ENCODE measurements around the gene MYO18B. TPM values are rescaled to one million over a fixed set of nuclear protein-coding genes. Genes with fewer than 3 reads are reported as not detected.

MYO18B gene
- total and polyA plus RNA-seq, 2 of the 4 experiments (the other 2 are of a cell fraction) = under 0.01 TPM; not detected in 1

DNA sequence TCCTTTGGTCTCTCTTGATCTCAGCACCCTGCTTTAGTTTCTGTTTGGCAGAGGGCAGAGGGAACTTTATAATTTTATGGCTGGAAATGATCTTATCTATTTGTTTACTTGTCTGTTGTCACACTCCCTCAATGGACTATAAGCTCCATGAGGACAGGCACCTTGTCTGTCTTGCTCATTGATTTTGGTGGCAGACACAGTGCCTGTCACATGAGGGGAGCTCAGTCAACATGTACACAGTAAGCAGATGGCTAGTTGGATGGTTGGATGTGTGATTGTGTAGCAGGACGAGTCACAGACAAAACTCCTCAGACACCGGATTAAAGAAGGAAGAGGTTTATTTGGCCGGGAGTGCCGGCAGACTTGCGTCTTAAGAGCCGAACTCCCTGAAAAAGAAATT, 80.4 kb downstream of the MYO18B start:
- peaks cover 6% of the 10 kb centered on the region; the same call in 1 of the 2 replicates for H3K9me3 ChIP-seq (ENCODE audit: control insufficient read depth, insufficient read depth, low read length)
- H3K79me1 ChIP-seq (ENCODE audit: low read depth in 1 of 2, low read length in 2 of 2) = no peaks in the 10 kb centered on the region
- DNase-seq (no peak), ATAC-seq (ENCODE audit: low read depth) (no peak)
- H2BK5ac ChIP-seq (ENCODE audit: low read depth, low read length, poor library complexity, severe bottlenecking) = no peak overlapping the region
- WGBS, 2 experiments (ENCODE audit: extremely low coverage in 2 of 2, insufficient read length in 1 of 2) = 80% methylated on average over 1 of the region's 6 CpGs; no CpG with 5 or more reads in 1 of the 2 experiments
- TF ChIP-seq, protein P1, sequence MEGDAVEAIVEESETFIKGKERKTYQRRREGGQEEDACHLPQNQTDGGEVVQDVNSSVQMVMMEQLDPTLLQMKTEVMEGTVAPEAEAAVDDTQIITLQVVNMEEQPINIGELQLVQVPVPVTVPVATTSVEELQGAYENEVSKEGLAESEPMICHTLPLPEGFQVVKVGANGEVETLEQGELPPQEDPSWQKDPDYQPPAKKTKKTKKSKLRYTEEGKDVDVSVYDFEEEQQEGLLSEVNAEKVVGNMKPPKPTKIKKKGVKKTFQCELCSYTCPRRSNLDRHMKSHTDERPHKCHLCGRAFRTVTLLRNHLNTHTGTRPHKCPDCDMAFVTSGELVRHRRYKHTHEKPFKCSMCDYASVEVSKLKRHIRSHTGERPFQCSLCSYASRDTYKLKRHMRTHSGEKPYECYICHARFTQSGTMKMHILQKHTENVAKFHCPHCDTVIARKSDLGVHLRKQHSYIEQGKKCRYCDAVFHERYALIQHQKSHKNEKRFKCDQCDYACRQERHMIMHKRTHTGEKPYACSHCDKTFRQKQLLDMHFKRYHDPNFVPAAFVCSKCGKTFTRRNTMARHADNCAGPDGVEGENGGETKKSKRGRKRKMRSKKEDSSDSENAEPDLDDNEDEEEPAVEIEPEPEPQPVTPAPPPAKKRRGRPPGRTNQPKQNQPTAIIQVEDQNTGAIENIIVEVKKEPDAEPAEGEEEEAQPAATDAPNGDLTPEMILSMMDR (conservative IDR thresholded peaks at IDR 0.05; ENCODE audit: low read depth, low read length) = no peak
- no peak overlapping the region for H2BK20ac ChIP-seq (ENCODE audit: low read depth, low read length)
- BruUV-seq (replicated peaks) = no TSS peak
- no peak overlapping the region for H3K18ac ChIP-seq (ENCODE audit: low read depth, low read length)
- no peaks in the 10 kb centered on the region for H4K20me1 ChIP-seq (ENCODE audit: insufficient read depth, low read length)
- no peak overlapping the region for H4K91ac ChIP-seq (ENCODE audit: insufficient read depth, low read depth, low read length)
- no peak overlapping the region for H3K23ac ChIP-seq (ENCODE audit: low read depth, low read length)
- no peak overlapping the region for H3K56ac ChIP-seq (ENCODE audit: extremely low read depth, insufficient read depth, low read length)
- H3K4me3 ChIP-seq (ENCODE audit: insufficient read depth, low read depth, low read length) = no peak overlapping the region
- H3K4me2 ChIP-seq (ENCODE audit: low read depth, low read length) = no peak overlapping the region
- H3K4me1 ChIP-seq (ENCODE audit: control insufficient read depth, insufficient read depth, low read length) = no peaks in the 10 kb centered on the region
- no peak overlapping the region for H2BK120ac ChIP-seq (ENCODE audit: low read depth, low read length)
- CTCF ChIA-PET = no interaction called here
- no peak overlapping the region for H3K27ac ChIP-seq (ENCODE audit: insufficient read depth, low read length)
- no peak overlapping the region for H2AK5ac ChIP-seq (ENCODE audit: low read depth, low read length)
- no peak overlapping the region for H4K5ac ChIP-seq (ENCODE audit: low read depth, low read length)
- in situ Hi-C loops (cut with MboI; ENCODE audit: low sequenced_read_pairs) = no loop called here
- no peak overlapping the region for H3K9ac ChIP-seq (ENCODE audit: low read depth, low read length)
- no peak overlapping the region for H2BK15ac ChIP-seq (ENCODE audit: low read depth, low read length)
- no peak overlapping the region for H2AFZ ChIP-seq (replicated peaks; ENCODE audit: low read length, poor library complexity)
- no peak overlapping the region for H3K4ac ChIP-seq (ENCODE audit: low read depth, low read length)
- POLR2A ChIA-PET (ENCODE audit: unreplicated experiment) = no interaction called here
- no peaks in the 10 kb centered on the region for H3K27me3 ChIP-seq (ENCODE audit: control insufficient read depth, insufficient read depth, low read length)
- H3K36me3 ChIP-seq (ENCODE audit: control insufficient read depth, insufficient read depth, low read length) = no peaks in the 10 kb centered on the region
- H2AK9ac ChIP-seq (replicated peaks; ENCODE audit: low read depth, low read length, poor library complexity) = no peak overlapping the region
- dilution Hi-C loops (cut with HindIII; ENCODE audit: low sequenced_read_pairs, unreplicated experiment) = no loop called here
- H3K9me1 ChIP-seq (ENCODE audit: insufficient read depth, low read length) = no peaks in the 10 kb centered on the region
- H3K14ac ChIP-seq (replicated peaks; ENCODE audit: low read depth, low read length) = no peak overlapping the region
- intact Hi-C loops (cut with micrococcal nuclease) = no loop called here
- H4K8ac ChIP-seq (ENCODE audit: low read depth in 2 of 2, low read length in 2 of 2) = no peak overlapping the region
